Measurements from ENCODE around the gene PSMD8. TPM values are rescaled to one million over a fixed set of nuclear protein-coding genes. Genes with fewer than 3 reads are reported as not detected.
"Not testable (repeated sequence)": the region's sequence is repeated elsewhere in the genome, so short reads cannot be mapped to it uniquely, and the experiment has no call there.

The PSMD8 gene
- total RNA-seq, 4 donors from 2014 or later: 190 to 303 (median 296) TPM

- Histone ChIP-seq H3K4me1 (peaks cover 21% of the 10 kb centered on the region), H3K27me3 (peaks cover 19% of the 10 kb centered on the region), H3K4me3 (no peak overlapping the region), H3K27ac (no peak overlapping the region), H3K36me3 (no peaks in the 10 kb centered on the region), H3K9me3 (no peaks in the 10 kb centered on the region)
- TF ChIP-seq POLR2AphosphoS5 (IDR thresholded peaks at IDR 0.05) (no peak), CTCF (IDR thresholded peaks at IDR 0.05) (no peak), POLR2A (IDR thresholded peaks at IDR 0.05) (no peak), EP300 (IDR thresholded peaks at IDR 0.05) (no peak)
- 33% methylated on average over 13 of the region's 18 CpGs for WGBS
- DNase-seq (ENCODE audit: low spot score in 2 of 2): no peak
Observed at GRCh38 chr19:38359242-38360021, 14.9 kb upstream of the PSMD8 start.

- 92% methylated on average over 1 of the region's 9 CpGs for WGBS
- no peak for TF ChIP-seq POLR2A (IDR thresholded peaks at IDR 0.05)
- no peak for TF ChIP-seq EP300 (IDR thresholded peaks at IDR 0.05)
- TF ChIP-seq POLR2AphosphoS5 (IDR thresholded peaks at IDR 0.05): no peak
- TF ChIP-seq CTCF (IDR thresholded peaks at IDR 0.05): no peak
- peaks cover 19% of the 10 kb centered on the region for H3K27me3 ChIP-seq
- no peak overlapping the region for H3K27ac ChIP-seq
- DNase-seq (ENCODE audit: low spot score in 2 of 2): no peak
- H3K36me3 ChIP-seq: no peaks in the 10 kb centered on the region
- H3K4me1 ChIP-seq: peaks cover 21% of the 10 kb centered on the region
- H3K9me3 ChIP-seq: no peaks in the 10 kb centered on the region
- no peak overlapping the region for H3K4me3 ChIP-seq
Observed at GRCh38 chr19:38360351-38360750, 14.0 kb upstream of the PSMD8 start.

GRCh38 chr19:38360839-38361631 is 13.3 kb upstream of the PSMD8 start:
- no peaks in the 10 kb centered on the region for H3K9me3 ChIP-seq
- H3K4me3 ChIP-seq: peak overlapping the region; percentile 70
- H3K36me3 ChIP-seq: no peaks in the 10 kb centered on the region
- no peak for DNase-seq (ENCODE audit: low spot score in 2 of 2)
- H3K4me1 ChIP-seq: peaks cover 21% of the 10 kb centered on the region
- H3K27me3 ChIP-seq: peaks cover 19% of the 10 kb centered on the region
- no peak overlapping the region for H3K27ac ChIP-seq
- no peak for TF ChIP-seq POLR2AphosphoS5 (IDR thresholded peaks at IDR 0.05)
- no peak for TF ChIP-seq POLR2A (IDR thresholded peaks at IDR 0.05)
- no peak for TF ChIP-seq EP300 (IDR thresholded peaks at IDR 0.05)
- WGBS: 12% methylated on average over 21 of the region's 23 CpGs

GRCh38 chr19:38361633-38362075 is 12.7 kb upstream of the PSMD8 start:
- no CpG with 5 or more reads among the region's 37 CpGs for WGBS
- DNase-seq (ENCODE audit: low spot score in 2 of 2): peak; percentile 81 to 87
- Histone ChIP-seq H3K4me1 (peaks cover 21% of the 10 kb centered on the region), H3K27me3 (peaks cover 19% of the 10 kb centered on the region), H3K4me3 (peak overlapping the region; percentile 70), H3K36me3 (no peaks in the 10 kb centered on the region), H3K27ac (peak overlapping the region; percentile 40), H3K9me3 (no peaks in the 10 kb centered on the region)
- TF ChIP-seq POLR2A (IDR thresholded peaks at IDR 0.05) (no peak), EP300 (IDR thresholded peaks at IDR 0.05) (no peak), POLR2AphosphoS5 (IDR thresholded peaks at IDR 0.05) (no peak), CTCF (IDR thresholded peaks at IDR 0.05) (peak in 1 of 2 donors; percentile 36)

- H3K4me1 ChIP-seq: peaks cover 21% of the 10 kb centered on the region
- peak; percentile 92 for DNase-seq (ENCODE audit: low spot score in 2 of 2)
- TF ChIP-seq CTCF (IDR thresholded peaks at IDR 0.05) (no peak), POLR2AphosphoS5 (IDR thresholded peaks at IDR 0.05) (no peak), EP300 (IDR thresholded peaks at IDR 0.05) (no peak)
- 4% methylated on average over 17 of the region's 68 CpGs for WGBS
- H3K36me3 ChIP-seq: no peaks in the 10 kb centered on the region
- peak overlapping the region; percentile 40 for H3K27ac ChIP-seq
- H3K9me3 ChIP-seq: no peaks in the 10 kb centered on the region
- H3K27me3 ChIP-seq: peaks cover 19% of the 10 kb centered on the region
- peak overlapping the region; percentile 70 for H3K4me3 ChIP-seq
Observed at GRCh38 chr19:38362076-38362945, 12.1 kb upstream of the PSMD8 start.

- DNase-seq (ENCODE audit: low spot score in 2 of 2); H3K27ac ChIP-seq; H3K36me3 ChIP-seq; H3K9me3 ChIP-seq: not testable (repeated sequence)
- WGBS: 81% methylated on average over 15 of the region's 16 CpGs
- Histone ChIP-seq H3K27me3 (peaks cover 19% of the 10 kb centered on the region), H3K4me1 (peaks cover 21% of the 10 kb centered on the region), H3K4me3 (peak overlapping the region; percentile 70)
Observed at GRCh38 chr19:38362946-38363688, 11.3 kb upstream of the PSMD8 start.
